Activated CD4-positive, alpha-beta memory T cell treated with anti-CD3 and anti-CD28 coated beads for 36 hours (primary cell): Measurements from ENCODE around the gene SLCO3A1. TPM values are rescaled to one million over a fixed set of nuclear protein-coding genes. Genes with fewer than 3 reads are reported as not detected.

ENCODE experiments used
- CTCF ChIA-PET: fragments of 350-600 bp; sonication (Branson Sonifier 250); formaldehyde crosslinking; loops from one replicate; lab custom pipeline; 2021; ENCODE audit warnings: antibody characterized with exemption, inconsistent platforms; lab: Charles Lee
- POLR2A ChIA-PET: fragments of 350-600 bp; sonication (Branson Sonifier 250); formaldehyde crosslinking; loops from one replicate; lab custom pipeline; 2021; ENCODE audit warnings: antibody characterized with exemption; lab: Charles Lee
- DNase-seq: peaks from one replicate; pipeline ENCODE4 v3.0.0-alpha.2; 2020
- H3K27ac Mint-ChIP-seq: one replicate; pipeline ENCODE4 v1.8.0; 2021; ENCODE audit warnings: mixed read lengths
- H3K27me3 Mint-ChIP-seq: one replicate; pipeline ENCODE4 v1.8.0; 2021; ENCODE audit warnings: mixed read lengths
- H3K36me3 Mint-ChIP-seq: one replicate; pipeline ENCODE4 v1.8.0; 2021; ENCODE audit warnings: mixed read lengths
- H3K4me1 Mint-ChIP-seq: one replicate; pipeline ENCODE4 v1.8.0; 2021; ENCODE audit warnings: low read depth, mixed read lengths
- H3K4me3 Mint-ChIP-seq: one replicate; pipeline ENCODE4 v1.8.0; 2021; ENCODE audit warnings: mild to moderate bottlenecking, mixed read lengths
- H3K9me3 Mint-ChIP-seq: one replicate; pipeline ENCODE4 v1.8.0; 2021; ENCODE audit warnings: mixed read lengths
- intact Hi-C: fragments of 100-400 bp; cut with micrococcal nuclease; formaldehyde crosslinking; loops from one replicate; pipeline ENCODE4 v1.15.1; 2023
- total RNA-seq, 2 experiments: library from RNA; stranded (reverse); gene quantifications; one replicate each; pipeline ENCODE4 v1.2.3, GENCODE V29; 2021

The SLCO3A1 gene
- total RNA-seq, 2 experiments from 2014 or later, result 10.8 to 12.7 TPM

DNA sequence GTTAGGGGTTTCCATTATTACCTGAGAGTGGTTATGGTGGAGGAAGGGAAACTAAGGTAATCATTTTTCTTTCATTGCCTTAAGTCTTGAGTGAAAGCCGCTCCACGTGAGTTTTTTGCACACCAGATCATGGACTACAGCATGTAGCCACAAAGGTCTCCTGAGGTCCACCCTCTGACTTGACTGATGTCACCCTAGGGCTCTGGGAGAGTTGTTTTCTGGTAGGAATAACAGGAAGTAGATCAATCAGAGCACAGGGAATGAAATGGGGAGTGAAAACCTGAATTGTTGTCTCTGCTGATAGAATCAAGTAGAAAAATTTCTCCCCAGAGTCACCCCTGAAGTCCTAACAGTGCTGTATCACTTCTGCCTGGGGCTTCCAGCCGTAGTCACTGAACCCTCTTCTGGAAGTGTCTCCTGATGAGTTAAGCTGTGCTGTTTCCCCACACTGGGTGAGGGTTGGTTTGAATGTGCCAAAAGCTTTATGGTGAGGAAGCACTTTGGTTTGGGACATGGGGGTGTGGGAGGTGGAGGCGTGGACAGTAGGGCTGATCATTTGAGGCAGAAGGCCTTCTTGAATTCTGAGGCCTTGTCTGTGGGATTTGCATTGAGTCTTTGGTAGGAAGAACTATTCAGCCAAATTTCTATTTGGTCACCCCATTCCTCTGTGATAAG, 64.3 kb downstream of the SLCO3A1 start:
- Mint-ChIP-seq H3K9me3 (no peaks in the 10 kb centered on the region), H3K36me3 (peaks cover 12% of the 10 kb centered on the region), H3K4me3 (no peak overlapping the region), H3K4me1 (peaks cover 35% of the 10 kb centered on the region), H3K27ac (no peak overlapping the region), H3K27me3 (no peaks in the 10 kb centered on the region)
- intact Hi-C loops, result no loop called here
- CTCF ChIA-PET, result interaction anchor here (0.8 kb wide), 1 partner anchor 10 kb away, joined by 3 read pairs; no protein-coding TSS in a partner anchor
- POLR2A ChIA-PET, result no interaction called here
- no peak for DNase-seq

DNA sequence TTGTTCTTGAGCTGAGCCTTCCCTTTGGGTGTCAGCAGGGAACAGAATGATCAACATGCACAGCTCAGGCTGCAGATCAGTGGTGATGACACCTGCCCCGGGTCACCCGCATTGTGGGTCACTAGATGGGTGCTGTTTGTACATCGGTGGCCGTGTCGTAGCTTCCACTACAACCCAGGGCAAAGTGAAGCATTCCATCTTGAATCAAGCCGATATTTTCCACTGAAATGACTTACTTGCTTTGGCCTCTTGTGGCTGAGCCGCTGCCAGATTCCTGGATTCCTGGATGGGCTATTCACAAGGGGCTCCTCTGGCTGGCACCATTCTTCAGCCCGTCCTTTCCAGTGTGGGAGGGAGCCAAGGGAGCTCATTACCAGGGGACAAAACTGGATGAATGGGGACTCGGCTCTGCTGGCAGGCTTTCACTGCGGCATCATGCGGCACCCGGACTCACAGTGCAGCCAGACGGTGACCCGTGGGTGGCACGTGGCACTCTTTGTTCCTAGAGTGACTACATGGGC, 65.6 kb downstream of the SLCO3A1 start:
- intact Hi-C loops, result no loop called here
- POLR2A ChIA-PET, result no interaction called here
- H3K36me3 Mint-ChIP-seq, result peaks cover 12% of the 10 kb centered on the region
- H3K4me1 Mint-ChIP-seq, result peaks cover 41% of the 10 kb centered on the region
- H3K27me3 Mint-ChIP-seq, result no peaks in the 10 kb centered on the region
- DNase-seq, result no peak
- CTCF ChIA-PET, result no interaction called here
- H3K4me3 Mint-ChIP-seq, result no peak overlapping the region
- no peak overlapping the region for H3K27ac Mint-ChIP-seq
- H3K9me3 Mint-ChIP-seq, result no peaks in the 10 kb centered on the region

DNA sequence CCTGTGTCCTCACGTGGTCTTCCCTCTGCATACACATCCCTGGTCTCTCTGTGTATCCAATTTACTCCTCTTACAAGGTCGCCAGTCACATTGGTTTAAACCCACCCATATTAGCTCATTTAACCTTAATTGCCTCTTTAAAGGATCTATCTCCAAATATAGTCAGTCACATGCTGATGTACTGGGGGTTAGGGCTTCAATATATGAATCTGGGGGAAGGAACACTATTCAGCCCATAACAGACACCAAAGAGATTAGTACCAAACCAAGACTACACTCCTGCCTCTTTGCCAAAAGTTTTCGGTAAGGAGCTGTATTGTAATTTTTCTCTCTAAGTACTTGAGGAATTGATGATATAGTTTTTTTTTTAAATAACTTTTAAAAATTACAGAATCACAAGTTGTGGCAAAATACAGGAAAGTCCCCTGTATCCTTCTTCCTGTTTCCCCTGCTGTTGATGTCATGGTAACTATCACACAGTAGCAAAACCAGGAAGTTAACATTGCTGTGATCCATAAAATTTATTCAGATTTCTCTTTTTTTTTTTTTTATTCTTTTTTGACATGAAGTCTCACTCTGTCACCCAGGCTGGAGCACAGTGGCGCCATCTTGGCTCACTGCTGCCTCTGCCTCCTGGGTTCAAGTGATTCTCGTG, 67.8 kb downstream of the SLCO3A1 start:
- CTCF ChIA-PET, result no interaction called here
- H3K36me3 Mint-ChIP-seq, result peaks cover 6% of the 10 kb centered on the region
- H3K27me3 Mint-ChIP-seq, result no peaks in the 10 kb centered on the region
- POLR2A ChIA-PET, result no interaction called here
- peak overlapping the region; percentile 15 for H3K27ac Mint-ChIP-seq
- intact Hi-C loops, result no loop called here
- H3K9me3 Mint-ChIP-seq, result no peaks in the 10 kb centered on the region
- no peak overlapping the region for H3K4me3 Mint-ChIP-seq
- H3K4me1 Mint-ChIP-seq, result peaks cover 54% of the 10 kb centered on the region
- DNase-seq, result no peak

DNA sequence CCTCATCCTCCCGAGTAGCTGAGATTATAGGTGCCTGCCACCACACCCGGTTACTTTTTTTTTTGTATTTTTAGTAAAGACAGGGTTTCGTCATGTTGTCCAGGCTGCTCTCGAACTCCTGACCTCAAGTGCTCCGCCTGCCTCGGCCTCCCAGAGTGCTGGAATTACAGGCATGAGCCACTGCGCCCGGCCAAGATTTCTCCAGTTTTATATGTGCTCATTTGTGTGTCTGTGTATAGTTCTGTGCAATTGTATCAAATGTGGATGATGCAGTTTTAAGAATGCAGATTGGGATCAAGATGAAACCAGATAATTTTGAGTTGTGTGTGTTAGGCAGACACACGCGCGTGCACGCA, 68.3 kb downstream of the SLCO3A1 start:
- H3K4me1 Mint-ChIP-seq, result peaks cover 58% of the 10 kb centered on the region
- H3K9me3 Mint-ChIP-seq, result no peaks in the 10 kb centered on the region
- no peak for DNase-seq
- CTCF ChIA-PET, result no interaction called here
- H3K27ac Mint-ChIP-seq, result no peak overlapping the region
- H3K36me3 Mint-ChIP-seq, result peaks cover 1% of the 10 kb centered on the region
- H3K27me3 Mint-ChIP-seq, result no peaks in the 10 kb centered on the region
- intact Hi-C loops, result no loop called here
- H3K4me3 Mint-ChIP-seq, result no peak overlapping the region
- POLR2A ChIA-PET, result no interaction called here

DNA sequence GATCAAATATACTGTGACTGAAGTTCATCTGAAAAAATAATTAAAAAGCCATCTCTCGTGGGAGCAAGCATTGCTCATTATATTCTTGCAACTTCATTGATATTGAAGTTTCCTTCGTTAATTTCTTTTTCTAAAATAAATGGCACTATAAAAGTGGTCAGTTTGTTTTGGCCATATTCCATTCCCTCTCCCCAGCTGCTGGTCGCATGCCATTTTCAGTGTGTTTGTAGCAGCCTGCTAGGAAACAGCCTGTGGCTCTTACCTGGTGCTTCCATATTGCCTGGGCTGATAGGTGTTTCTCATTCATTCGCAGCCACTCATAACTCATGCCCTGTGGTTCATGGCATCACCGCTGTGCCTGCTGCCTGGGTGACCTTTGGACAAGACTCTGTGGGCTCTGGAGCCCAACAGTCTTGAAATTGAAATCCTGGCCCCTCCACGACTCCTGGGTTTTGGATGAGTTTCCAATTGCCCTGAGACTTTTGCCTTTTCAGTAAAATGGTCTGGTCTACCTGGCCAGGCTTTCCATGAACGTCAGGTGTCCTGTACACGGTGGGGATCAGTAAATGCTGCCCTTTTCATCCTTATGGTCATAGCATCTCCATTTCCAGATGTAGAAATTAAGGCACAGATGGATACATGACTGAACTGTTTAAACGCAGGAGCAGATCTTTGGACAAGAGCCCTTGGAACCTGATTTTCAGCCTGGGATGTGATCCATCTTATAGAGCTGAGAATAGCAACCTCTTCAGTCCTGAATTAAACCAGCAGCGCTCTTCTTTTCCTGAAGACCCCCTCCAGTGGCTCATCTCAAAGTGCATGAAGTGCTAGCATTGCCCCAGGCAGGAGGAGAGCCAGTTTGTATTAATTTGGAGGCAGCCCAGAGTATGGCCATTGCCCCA, 69.4 kb downstream of the SLCO3A1 start:
- intact Hi-C loops, result no loop called here
- no peak for DNase-seq
- ChIA-PET CTCF (no interaction called here), POLR2A (no interaction called here)
- H3K27ac Mint-ChIP-seq, result no peak overlapping the region
- H3K36me3 Mint-ChIP-seq, result no peaks in the 10 kb centered on the region
- no peaks in the 10 kb centered on the region for H3K9me3 Mint-ChIP-seq
- H3K4me3 Mint-ChIP-seq, result no peak overlapping the region
- peaks cover 64% of the 10 kb centered on the region for H3K4me1 Mint-ChIP-seq
- H3K27me3 Mint-ChIP-seq, result no peaks in the 10 kb centered on the region

DNA sequence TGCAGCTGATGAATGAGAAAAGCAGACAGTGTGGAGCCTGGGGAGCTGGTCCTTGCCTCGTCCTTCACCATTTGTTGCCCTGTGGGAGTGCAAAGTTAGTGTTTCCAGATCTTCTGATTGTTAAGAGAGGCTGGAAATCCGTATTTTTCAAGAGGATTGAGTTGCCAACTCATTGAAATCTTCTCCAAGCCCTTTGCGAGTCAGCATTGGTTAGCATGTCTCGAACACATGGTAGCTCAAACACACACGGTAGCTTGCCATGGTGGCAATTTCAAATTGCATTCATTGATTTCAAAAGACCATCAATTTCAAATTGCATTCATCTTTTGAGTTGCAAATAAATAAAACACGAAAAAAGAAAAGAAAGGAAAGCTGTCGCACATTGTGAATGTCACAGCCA, 70.7 kb downstream of the SLCO3A1 start:
- CTCF ChIA-PET, result no interaction called here
- POLR2A ChIA-PET, result no interaction called here
- H3K9me3 Mint-ChIP-seq, result no peaks in the 10 kb centered on the region
- intact Hi-C loops, result no loop called here
- H3K27ac Mint-ChIP-seq, result no peak overlapping the region
- no peaks in the 10 kb centered on the region for H3K36me3 Mint-ChIP-seq
- no peaks in the 10 kb centered on the region for H3K27me3 Mint-ChIP-seq
- no peak overlapping the region for H3K4me3 Mint-ChIP-seq
- peaks cover 64% of the 10 kb centered on the region for H3K4me1 Mint-ChIP-seq
- no peak for DNase-seq

DNA sequence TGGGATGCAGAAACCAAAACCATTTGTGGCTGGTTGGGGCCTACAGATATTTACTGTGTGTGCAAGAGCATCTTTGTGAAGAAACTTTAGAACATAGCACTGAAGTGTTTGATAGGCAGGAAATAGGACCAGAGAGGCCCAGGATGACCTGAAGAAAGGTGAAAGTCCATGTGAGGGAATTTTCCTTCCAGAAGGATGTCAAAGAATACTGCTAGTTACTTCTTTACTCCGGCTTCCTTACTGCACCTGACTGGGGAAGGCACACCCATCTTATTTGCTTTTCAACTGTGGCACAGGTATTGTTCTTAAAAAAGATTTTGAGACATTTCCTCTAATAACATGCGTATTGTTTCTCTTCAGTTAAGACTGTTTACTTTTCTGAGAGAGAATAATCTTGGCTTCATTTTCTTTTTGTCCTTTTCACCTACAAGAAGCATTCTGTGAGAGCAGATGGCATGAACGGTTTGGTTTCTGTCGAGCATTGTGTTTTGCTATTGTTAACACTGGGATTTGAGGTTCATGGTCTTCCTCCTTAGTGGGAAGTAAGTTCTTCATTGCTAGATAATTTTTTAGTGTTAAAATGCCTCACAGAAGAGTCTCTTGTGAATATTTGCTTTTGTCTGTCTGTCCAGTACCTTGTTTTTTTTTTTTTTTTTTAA, 71.5 kb downstream of the SLCO3A1 start:
- intact Hi-C loops, result no loop called here
- Mint-ChIP-seq H3K4me3 (no peak overlapping the region), H3K36me3 (no peaks in the 10 kb centered on the region), H3K27me3 (no peaks in the 10 kb centered on the region), H3K4me1 (peaks cover 67% of the 10 kb centered on the region), H3K27ac (no peak overlapping the region), H3K9me3 (no peaks in the 10 kb centered on the region)
- DNase-seq, result no peak
- ChIA-PET CTCF (no interaction called here), POLR2A (no interaction called here)

DNA sequence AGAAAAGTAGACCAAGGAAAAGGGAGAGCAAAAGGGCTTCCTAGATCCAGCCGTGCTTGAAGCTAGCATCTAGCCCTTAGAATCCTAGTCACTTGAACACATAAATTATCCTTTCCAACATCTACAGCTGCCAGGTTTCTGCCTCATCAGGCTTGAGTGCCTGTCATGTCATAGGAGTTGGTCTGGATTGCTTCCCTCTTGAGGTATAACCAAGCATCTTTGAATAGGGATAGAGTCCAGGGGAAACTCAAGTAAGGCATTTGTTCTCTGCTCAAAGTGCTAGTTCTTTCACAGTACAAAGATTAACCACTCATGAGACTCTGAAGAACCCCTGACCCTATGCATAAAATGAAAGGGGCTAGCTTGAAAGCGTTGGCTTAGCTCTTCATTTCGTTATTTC, 72.3 kb downstream of the SLCO3A1 start:
- Mint-ChIP-seq H3K4me1 (peaks cover 61% of the 10 kb centered on the region), H3K27ac (no peak overlapping the region), H3K9me3 (no peaks in the 10 kb centered on the region), H3K36me3 (no peaks in the 10 kb centered on the region), H3K27me3 (no peaks in the 10 kb centered on the region), H3K4me3 (no peak overlapping the region)
- DNase-seq, result no peak
- CTCF ChIA-PET, result interaction anchor here (0.7 to 1.0 kb wide), 2 partner anchors 220 to 623 kb away, joined by 3 to 8 read pairs; no protein-coding TSS in a partner anchor
- POLR2A ChIA-PET, result interaction anchor here (0.6 to 1.0 kb wide), 3 partner anchors 65 to 950 kb away, joined by 3 to 4 read pairs (median 3); no protein-coding TSS in a partner anchor
- intact Hi-C loops, result no loop called here

DNA sequence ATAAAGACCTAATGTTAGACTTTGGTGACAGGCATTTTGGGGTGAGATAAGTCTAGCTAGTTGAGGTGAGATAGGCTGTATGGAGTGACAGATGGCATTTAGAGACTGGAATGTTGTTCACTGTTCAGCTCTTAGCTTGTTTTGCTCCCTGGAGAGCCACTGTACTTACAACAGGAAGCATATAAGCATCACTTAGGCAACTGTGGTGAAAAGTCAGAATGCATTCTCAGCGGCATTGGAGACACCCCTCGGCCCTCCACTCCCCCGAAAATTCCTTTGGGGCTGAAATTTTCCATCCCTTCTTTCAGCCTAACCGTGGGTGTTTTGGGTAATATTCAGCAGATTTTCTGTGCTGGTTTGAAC, 73.4 kb downstream of the SLCO3A1 start:
- Mint-ChIP-seq H3K27ac (no peak overlapping the region), H3K4me3 (no peak overlapping the region), H3K4me1 (peaks cover 57% of the 10 kb centered on the region), H3K9me3 (no peaks in the 10 kb centered on the region), H3K36me3 (no peaks in the 10 kb centered on the region), H3K27me3 (no peaks in the 10 kb centered on the region)
- intact Hi-C loops, result no loop called here
- no peak for DNase-seq
- CTCF ChIA-PET, result interaction anchor here (1.0 kb wide), 1 partner anchor 221 kb away, joined by 8 read pairs; no protein-coding TSS in a partner anchor
- POLR2A ChIA-PET, result interaction anchor here (1.0 kb wide), 1 partner anchor 66 kb away, joined by 4 read pairs; no protein-coding TSS in a partner anchor

DNA sequence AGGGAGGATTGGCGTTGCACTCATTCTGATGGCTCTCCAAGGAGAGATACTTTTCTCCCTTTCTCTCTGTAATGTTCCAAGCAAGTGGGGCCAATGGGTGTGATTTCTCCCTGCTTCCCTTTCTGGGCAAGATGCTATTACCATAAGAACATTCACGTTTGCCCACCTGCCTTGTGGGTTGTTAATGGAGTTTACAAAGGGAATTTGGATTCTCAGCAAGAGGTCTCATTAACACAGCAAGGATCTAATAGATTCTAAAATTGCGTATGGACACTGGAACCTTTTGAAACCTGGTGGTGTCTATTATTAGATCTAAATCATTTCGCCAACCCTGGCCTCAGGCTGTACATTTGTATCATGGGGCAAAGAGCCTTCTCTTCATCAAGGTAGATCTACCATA, 74.1 kb downstream of the SLCO3A1 start:
- H3K36me3 Mint-ChIP-seq, result no peaks in the 10 kb centered on the region
- H3K9me3 Mint-ChIP-seq, result no peaks in the 10 kb centered on the region
- peaks cover 54% of the 10 kb centered on the region for H3K4me1 Mint-ChIP-seq
- DNase-seq, result no peak
- ChIA-PET CTCF (interaction anchor here (0.6 to 1.0 kb wide), 2 partner anchors 74 to 368 kb away, joined by 3 read pairs; partner anchors contain the start of gene SLCO3A1), POLR2A (no interaction called here)
- no peak overlapping the region for H3K4me3 Mint-ChIP-seq
- H3K27ac Mint-ChIP-seq, result no peak overlapping the region
- no peaks in the 10 kb centered on the region for H3K27me3 Mint-ChIP-seq
- intact Hi-C loops, result no loop called here

DNA sequence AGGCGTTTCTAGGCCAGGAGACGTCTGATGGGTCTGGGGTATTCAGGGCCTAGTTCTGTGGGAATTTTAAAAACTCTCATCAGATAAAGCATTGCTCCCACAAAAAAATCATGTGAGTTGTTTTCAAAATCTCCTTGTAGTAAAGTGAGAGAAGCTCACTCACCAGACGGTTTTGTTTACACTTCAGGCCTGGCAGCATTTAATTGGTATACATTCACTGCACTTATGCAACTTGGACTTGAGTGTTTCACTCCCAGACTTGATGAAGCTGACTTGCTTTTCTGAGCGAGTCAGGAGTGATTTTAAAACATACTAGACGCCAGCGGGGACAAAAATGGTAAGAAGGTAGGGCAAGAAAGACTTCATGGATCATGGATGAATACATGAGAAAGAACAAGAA, 75.2 kb downstream of the SLCO3A1 start:
- ChIA-PET POLR2A (interaction anchor here (1.0 kb wide), 1 partner anchor 75 kb away, joined by 3 read pairs; the partner anchor contains the start of gene SLCO3A1), CTCF (interaction anchor here (1.0 kb wide), 1 partner anchor 75 kb away, joined by 3 read pairs; the partner anchor contains the start of gene SLCO3A1)
- H3K36me3 Mint-ChIP-seq, result no peaks in the 10 kb centered on the region
- no peaks in the 10 kb centered on the region for H3K27me3 Mint-ChIP-seq
- no peak overlapping the region for H3K27ac Mint-ChIP-seq
- DNase-seq, result no peak
- no peak overlapping the region for H3K4me3 Mint-ChIP-seq
- H3K4me1 Mint-ChIP-seq, result peaks cover 51% of the 10 kb centered on the region
- H3K9me3 Mint-ChIP-seq, result no peaks in the 10 kb centered on the region
- intact Hi-C loops, result no loop called here
